Right hindlimb (tissue), 1 donor: Measurements from ENCODE around the gene ZNF200.
"Not testable (repeated sequence)": the region's sequence is repeated elsewhere in the genome, so short reads cannot be mapped to it uniquely, and the experiment has no call there.

Source experiments
- DNase-seq: peaks from one replicate; pipeline ENCODE4 v3.0.0-alpha.2; 2018

ZNF200 gene

GRCh38 chr16:3252967-3253366, 18.0 kb upstream of the ZNF200 start:
- DNase-seq = no peak

DNA sequence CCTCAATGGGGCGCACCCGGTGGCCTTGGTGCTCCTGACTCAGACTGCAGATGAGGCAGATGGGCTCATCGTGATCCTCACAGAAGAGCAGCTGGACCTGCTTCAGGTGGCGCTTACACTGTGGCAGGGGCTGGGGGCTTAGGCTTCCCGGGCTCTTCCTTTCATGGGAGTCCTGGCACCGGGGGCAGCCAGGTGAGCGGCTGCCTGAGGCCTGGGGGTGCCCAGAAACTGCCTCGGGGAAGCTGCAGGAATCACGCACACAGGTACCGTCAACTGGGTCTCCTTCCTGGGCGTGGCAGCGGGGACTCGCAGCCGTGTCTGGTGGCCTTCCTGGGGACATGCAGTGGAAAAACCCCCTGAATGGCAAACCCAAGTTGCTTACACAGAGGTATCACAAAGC, 14.5 kb upstream of the ZNF200 start:
- no peak for DNase-seq

DNA sequence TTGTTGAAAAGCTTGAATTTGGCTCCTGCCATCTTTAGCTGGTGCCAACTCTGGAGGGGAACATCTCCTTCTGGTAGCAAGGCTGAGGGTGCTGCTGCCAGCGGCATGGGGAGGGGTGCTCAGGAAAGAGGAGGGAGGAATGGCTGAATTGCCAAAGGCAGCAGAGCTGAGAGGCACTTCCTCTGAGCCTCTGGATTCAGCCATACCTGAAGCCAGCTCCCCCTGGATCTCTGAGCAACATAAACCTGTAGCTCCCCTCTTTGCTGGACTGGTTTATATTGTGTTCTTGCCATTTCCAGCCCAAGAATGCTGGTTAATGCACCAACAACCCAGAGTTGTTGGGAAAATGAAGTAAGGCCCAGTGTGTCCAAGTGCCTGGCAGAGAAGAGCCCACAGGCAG, 14.1 kb upstream of the ZNF200 start:
- DNase-seq = no peak

DNA sequence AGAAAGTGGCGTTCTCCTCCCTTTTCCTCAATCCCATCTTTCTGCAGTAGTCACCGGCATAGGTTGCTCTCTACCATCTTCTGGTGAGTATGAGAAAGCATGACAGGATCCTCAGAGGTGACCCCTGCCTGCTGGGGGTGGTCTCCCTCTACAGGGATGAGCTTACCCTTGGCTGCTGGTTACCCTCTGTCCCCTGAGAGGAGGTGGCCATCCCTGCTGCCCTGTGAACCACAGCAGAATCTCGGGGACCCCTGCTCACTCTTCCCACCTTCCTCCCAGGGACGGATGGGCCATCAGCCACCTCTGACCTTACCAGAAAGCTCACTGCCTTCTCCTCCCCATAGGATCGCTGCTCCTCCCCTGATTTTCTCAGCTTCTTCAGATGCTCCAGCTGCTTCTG, 13.6 kb upstream of the ZNF200 start:
- DNase-seq = no peak

DNA sequence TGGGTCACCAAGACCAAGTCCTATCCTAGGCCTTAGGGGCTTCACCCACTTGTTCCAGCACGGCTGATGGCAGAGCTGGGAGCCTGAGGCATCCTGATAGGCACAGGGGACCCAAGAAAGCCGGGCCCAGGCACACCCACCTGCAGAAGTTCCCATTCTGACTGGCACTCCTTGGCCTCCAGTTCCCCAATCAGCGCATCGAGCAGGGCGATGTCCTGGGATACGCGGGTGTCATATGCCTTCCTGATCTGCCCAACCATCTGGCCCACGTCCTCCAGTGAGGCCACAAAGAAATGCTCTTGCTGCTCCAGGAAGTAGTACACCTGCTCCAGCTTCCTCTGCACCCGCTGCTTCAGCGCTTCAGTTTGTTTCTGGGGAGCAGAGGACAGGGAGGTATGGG, 11.9 kb upstream of the ZNF200 start:
- no peak for DNase-seq

- no peak for DNase-seq
Measured at GRCh38 chr16:3246002-3246401, 11.0 kb upstream of the ZNF200 start.

DNA sequence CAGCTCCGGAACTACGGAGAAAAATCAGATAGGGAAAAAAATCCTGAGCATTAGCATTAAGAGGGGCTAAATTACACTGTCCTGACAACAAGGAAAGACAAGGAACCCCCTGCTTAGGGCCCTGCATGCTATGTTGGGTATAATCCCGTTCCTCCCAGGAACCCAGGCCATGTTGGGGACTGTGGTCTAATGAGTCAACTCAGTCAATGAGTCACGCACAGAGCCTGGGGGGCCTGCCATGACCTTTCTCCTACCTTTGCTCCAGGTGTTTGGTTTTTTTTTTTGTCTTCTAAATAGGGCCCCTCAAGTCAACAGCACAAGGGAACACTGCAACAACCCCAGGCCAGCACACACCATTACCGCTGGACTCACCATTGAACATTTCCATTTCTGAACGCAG, 8.9 kb upstream of the ZNF200 start:
- no peak for DNase-seq

GRCh38 chr16:3242709-3243108, 7.8 kb upstream of the ZNF200 start:
- no peak for DNase-seq

DNA sequence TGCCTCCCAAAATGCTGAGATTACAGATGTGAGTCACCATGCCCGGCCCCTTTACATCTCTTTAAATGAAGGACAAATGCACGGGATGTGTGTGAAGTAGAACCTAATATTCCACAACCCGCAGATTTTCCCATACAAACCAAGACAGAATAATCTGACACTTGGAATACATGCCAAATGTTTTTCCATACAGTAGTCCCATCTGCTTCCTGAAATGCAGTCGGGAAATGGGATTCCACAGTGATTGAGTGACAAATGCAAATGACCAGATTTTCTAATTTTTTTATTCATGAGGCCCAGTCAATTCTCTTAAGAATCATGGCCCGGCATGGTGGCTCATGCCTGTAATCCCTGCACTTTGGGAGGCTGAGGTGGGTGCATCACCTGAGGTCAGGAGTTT, 6.8 kb upstream of the ZNF200 start:
- no peak for DNase-seq

GRCh38 chr16:3235856-3236669, 1.1 kb upstream of the ZNF200 start:
- no peak for DNase-seq

GRCh38 chr16:3234543-3234856, 458 bp downstream of the ZNF200 start:
- no peak for DNase-seq

DNA sequence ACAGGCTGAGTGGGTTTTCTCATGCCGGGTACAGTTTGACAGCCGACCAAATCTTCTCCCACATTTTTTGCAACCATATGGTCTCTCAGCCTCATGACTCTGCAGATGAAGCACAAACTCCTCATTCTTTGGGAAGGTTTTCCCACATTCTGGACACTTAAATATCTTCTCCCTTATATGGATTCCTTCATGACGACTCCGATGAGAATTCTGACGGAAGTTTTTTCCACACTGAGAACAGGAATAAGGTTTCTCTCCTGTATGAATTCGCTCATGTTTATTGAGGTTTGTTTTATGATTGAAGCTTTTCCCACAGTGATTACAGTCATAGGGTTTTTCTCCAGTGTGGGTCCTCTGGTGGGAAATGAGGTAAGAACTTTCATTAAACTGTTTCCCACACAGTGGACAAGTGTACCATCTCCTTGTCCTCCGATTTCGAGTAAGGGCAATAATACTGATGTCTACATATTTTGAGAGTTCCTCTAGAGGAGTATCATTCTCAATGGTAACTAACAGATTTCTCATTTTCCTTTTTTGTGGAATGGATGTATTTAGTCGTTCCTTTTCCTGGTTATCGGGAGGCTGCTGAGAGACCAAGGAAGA, 10.9 kb downstream of the ZNF200 start:
- DNase-seq = no peak

GRCh38 chr16:3220839-3221238, 14.1 kb downstream of the ZNF200 start:
- no peak for DNase-seq

DNA sequence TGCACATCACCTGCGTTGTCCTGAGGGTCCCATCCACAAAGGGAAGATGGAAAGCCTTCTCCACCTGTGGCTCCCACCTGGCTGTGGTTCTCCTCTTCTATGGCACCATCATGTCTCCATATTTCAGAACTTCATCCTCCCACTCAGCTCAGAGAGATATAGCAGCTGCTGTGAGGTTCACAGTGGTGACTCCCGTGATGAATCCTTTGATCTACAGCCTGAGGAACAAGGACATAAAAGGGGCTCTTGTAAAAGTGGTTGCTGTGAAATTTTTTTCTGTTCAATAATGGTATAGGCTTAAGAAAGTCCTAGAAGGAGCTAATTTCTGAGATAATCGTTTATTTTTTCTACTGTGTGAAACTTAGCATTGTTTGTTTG, 18.7 kb downstream of the ZNF200 start:
- DNase-seq = no peak

- no peak for DNase-seq
Measured at GRCh38 chr16:3215601-3216262, 19.2 kb downstream of the ZNF200 start.

GRCh38 chr16:3214904-3215600, 19.9 kb downstream of the ZNF200 start:
- no peak for DNase-seq

- DNase-seq = no peak
Measured at GRCh38 chr16:3212567-3212966, 22.4 kb downstream of the ZNF200 start.

- no peak for DNase-seq
Measured at GRCh38 chr16:3212006-3212405, 23.0 kb downstream of the ZNF200 start.

- DNase-seq = no peak
Measured at GRCh38 chr16:3207086-3207953, 27.6 kb downstream of the ZNF200 start.

DNA sequence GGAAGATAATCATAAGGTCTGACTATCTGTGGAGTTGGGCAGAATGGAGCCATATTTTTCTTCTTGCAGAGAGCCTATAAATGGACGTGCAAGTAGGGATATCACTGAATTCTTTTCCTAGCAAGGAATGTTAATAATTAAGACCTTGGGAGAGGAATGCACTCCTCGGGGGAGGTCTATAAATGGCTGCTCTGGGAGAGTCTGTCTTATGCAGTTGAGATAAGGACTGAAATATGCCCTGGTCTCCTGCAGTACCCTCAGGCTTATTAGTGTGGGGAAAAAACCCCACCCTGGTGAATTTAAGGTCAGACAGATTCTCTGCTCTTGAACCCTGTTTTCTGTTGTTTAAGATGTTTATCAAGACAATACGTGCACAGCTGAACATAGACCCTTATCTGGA, 29.0 kb downstream of the ZNF200 start:
- not testable (repeated sequence) for DNase-seq

DNA sequence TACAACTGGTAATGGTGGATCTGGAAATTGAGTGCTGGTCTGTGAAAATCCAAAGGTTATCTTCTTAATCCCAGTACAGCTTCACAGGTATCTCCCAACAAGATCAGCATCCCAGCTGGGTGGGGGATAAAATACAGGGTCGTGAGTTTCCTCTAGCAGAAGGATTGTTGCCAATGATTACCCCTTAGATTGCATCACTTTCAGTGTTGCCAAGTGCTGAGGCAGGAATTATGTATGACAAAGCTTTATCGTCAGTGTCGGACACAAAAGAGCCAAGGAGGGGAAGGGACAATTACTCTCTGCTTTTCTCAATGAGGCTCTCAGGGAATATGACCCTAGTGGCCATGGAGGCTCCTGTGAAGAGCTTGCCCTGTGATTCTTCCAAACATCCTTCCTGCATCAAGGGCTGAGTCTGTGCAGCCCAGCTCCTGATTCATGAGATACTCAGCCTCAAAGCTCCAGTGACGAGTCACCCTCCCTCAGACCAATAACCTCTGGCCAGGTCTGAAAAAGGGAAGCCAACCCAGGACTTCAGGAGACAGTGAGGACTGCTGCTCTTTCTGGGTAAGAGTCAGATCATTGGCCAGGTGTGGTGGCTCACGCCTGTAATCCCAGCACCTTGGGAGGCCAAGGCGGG, 31.9 kb downstream of the ZNF200 start:
- no peak for DNase-seq

GRCh38 chr16:3198334-3199072, 36.5 kb downstream of the ZNF200 start:
- DNase-seq = no peak
